Activated CD4-positive, alpha-beta T cell treated with anti-CD3 and anti-CD28 coated beads, Interleukin-2, amount 50 U/mL, for 16 hours (primary cell): ENCODE measurements around the gene AFF2.

Experiments used
- DNase-seq: peaks from one replicate; pipeline ENCODE4 v3.0.0-alpha.2; 2020

The AFF2 gene

GRCh38 chrX:148592595-148592994 is 92.2 kb downstream of the AFF2 start:
- no peak for DNase-seq

- DNase-seq = no peak
These were observed 92.7 kb downstream of the AFF2 start for GRCh38 chrX:148593146-148593545.

- no peak for DNase-seq
These were observed 93.6 kb downstream of the AFF2 start for GRCh38 chrX:148593987-148594386.

- no peak for DNase-seq
These were observed 99.0 kb downstream of the AFF2 start for GRCh38 chrX:148599404-148599803.

- DNase-seq = no peak
These were observed 99.7 kb downstream of the AFF2 start for GRCh38 chrX:148600131-148600530.

- DNase-seq = no peak
These were observed 100.2 kb downstream of the AFF2 start for GRCh38 chrX:148600581-148600980.

DNA sequence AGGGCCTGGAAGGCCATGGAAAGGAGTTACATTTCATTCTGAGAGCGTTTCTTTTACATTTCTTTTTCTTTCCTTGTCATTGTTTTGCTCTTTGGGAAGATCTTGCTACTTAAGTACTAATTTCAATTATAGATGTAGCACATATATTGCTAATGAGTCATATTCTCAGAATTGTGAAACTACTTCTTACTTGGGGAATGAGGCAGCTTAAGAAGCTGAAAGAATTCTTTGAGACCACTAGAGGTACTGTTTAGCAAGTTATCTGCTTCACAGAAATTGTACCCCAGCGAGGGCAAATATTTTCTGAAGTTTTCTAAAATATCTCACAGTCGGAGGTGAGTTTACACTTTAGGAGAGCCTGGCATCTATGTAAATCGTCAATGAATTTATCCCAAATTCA is 100.6 kb downstream of the AFF2 start:
- DNase-seq = peak; percentile 10

- no peak for DNase-seq
These were observed 109.3 kb downstream of the AFF2 start for GRCh38 chrX:148609515-148610327.

GRCh38 chrX:148610328-148610698 is 109.9 kb downstream of the AFF2 start:
- no peak for DNase-seq

DNA sequence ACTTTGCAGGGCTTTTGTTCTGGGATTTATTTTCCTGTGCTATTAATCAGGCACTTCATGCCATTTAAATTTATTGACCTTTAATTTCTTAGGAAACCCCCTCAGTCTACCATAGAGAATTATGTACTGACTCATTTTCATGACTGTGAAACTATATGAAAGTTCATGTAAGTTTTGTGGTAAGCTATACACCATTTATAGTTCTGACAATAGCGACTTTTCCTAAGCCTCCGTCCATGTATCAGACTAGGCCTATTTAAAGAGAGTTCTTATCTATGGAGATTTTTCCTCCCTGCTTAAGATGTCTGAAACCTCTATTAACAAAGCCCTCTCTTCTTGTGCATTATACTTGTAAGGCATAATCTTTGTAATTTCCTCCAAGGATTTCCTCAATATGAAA is 111.6 kb downstream of the AFF2 start:
- no peak for DNase-seq

GRCh38 chrX:148612431-148612830 is 112.0 kb downstream of the AFF2 start:
- DNase-seq = no peak

- DNase-seq = no peak
These were observed 113.2 kb downstream of the AFF2 start for GRCh38 chrX:148613636-148614035.

GRCh38 chrX:148615491-148615890 is 115.1 kb downstream of the AFF2 start:
- DNase-seq = no peak

DNA sequence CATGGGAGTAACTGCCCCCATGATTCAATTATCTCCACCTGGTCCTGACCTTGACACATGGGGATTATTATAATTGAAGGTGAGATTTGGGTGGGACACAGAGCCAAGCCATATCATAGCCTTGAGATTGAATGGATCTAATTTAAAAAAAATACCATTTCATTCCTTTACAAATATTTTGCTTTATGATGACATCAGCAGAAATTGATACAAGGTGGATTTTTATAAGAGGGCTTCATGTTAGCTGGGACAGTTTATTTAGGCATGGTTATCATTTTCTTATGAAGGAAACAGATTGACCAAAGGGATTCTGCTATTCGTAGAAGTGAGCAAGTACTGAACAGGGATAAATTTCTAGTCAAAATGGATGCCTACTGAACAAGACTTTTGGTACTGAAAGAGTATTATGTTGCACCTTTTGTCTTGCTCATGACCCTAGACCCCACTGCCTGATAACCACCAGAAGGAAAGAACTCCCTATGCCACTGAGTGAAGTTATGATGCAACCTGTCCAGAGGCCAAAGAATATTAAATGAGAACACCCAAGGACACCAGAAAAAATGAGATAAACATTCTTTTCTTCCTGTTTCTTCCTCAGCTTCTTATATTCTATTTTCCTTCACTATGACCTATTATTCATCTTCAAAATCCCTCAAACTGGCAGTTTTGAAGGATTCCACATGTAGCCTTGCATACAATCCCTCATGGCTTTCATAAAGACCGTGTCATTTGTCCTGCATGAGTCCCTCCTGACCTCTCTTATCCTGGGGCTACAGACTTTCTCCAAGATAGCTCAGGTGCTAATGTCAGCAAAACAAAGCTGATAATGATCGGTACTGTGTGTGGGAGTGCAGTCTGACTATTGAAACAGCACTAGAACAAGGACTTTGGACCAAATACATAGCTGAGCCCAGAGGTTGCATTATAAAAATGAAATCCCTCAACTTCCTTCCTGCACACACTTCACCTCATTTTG is 118.3 kb downstream of the AFF2 start:
- no peak for DNase-seq

DNA sequence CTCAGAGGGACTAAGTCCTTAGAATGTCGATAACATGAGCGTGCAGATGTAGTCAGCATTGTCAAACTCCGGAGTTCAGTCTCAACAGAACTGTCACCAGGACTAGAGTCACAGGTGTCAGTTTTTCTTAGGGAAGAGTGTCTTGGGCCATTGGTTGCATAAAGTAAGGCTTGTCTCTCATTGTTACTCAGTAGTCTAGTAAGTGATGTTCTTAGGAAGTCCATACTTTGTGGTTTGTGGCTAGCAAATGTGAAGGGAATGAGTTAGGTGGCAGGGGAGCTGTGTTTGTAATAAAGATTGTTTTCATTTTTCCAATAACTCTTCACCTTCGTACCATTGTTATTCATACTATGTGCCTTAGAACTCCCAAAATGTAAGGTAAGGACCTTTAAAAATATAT is 119.6 kb downstream of the AFF2 start:
- DNase-seq = no peak

GRCh38 chrX:148624951-148625474 is 124.6 kb downstream of the AFF2 start:
- DNase-seq = no peak

GRCh38 chrX:148628621-148629020 is 128.2 kb downstream of the AFF2 start:
- DNase-seq = no peak

DNA sequence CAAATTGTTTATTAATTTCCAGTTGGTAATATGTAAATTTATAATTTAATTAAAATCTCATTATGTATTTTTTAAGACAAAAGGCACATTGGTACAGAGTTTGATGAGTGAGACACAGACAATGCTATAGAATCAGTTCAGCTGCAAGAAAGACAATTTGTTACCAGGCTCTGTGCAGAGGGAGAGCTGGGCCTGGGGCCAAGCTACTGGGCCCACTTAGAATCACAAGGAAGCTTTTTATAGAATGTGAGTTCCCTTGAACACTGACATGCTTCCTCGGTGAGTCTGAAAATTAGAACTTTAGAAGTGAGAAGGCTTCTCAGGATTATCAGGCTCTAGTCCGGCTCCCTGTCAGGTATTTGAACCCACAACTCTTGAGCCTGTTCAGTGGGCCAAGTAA is 129.0 kb downstream of the AFF2 start:
- DNase-seq = no peak

- no peak for DNase-seq
These were observed 132.0 kb downstream of the AFF2 start for GRCh38 chrX:148632444-148632843.

- no peak for DNase-seq
These were observed 132.9 kb downstream of the AFF2 start for GRCh38 chrX:148633218-148633908.

DNA sequence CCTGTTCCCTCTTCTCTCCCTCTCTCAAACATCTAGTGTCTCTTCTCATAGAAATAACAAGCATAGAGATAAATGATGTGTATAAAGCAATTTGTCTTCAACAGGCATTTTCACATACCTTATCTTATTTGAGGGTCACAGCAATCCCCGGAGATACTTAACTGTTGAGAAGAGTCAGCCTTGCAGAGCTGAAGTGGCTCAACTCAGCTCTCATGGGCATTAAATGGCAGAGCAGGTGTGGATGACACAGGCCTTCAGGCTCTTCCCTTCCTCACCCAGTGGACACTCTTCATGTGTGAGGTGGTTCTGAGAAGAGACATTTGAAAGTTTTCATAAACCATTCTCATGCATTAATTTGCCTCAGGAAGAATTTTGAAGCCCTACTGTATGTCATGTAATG is 134.2 kb downstream of the AFF2 start:
- no peak for DNase-seq

DNA sequence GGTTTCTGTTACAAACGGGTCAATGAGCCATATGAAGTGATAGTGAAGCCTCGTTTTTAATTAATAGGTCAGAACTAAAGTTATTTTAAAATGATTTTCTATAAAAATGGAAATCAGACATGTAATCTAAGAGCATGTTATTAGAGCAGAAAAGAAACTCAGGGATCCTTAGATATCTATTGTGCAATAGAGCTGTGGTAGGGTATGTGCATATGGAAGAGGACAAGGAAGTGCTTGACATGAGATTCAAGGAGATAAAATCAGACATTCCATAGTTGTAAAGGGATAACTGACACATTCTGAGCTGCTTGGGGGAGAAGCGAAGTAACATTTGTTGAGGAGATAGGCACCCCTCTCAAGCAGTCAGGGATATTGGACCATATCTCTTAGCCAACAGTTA is 143.0 kb downstream of the AFF2 start:
- DNase-seq = no peak

GRCh38 chrX:148647651-148648050 is 147.2 kb downstream of the AFF2 start:
- no peak for DNase-seq
